ENCODE results near the gene MOCS1.

The MOCS1 gene

DNA sequence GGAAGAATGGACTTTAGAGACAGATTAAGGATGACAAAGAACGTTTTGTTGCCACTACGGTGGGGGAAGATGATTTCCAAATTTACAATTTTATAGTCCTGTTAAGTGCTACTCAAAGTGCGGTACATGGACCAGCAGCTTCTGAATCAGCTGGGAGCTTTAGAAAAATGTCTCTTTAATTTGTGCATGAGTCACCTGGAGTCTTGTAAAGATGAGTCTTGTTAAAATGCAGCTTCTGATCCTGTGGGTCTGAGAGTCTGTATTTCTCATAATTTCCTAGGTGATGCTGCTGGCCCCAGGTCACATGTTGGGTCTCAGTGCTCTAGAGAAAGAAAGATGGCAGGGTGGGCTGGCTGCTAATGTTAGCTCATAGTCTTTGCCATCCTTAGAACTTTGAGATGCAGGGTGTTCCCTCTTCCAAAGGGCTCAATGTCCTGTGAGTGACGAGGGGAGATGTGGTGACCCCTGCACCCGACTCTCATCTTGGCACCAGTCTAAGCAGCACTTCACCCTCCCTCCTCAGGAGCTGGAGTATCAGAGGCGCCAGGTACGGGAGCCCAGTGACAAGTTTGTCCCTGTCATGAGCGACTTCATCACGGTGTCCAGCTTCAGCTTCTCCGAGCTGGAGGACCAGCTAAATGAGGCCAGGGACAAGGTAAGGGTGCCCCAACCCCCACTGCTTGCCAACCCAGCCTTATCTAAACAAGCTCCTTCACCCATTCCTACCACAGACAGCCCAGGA is 34.5 kb downstream of the MOCS1 start:
- no peak for DNase-seq

DNA sequence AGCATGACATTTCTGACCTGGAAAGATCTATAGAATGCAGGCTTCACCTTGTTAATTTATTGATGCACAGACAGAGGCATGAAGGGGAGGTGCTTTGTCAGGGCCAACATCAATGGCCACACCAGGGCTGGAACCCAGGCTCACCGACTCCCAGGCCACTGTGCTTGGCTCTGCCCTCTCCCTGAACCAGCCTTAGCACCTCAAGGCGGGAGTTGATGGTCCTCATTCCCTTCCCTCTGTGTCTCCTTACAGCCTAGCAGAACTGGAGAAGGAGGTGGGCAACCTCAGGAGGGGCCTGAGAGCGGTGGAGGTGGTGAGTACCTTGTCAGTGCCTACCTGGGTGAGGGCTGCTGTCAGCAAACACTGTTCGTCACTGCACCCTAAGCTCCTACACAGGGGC is 35.6 kb downstream of the MOCS1 start:
- DNase-seq = no peak

DNA sequence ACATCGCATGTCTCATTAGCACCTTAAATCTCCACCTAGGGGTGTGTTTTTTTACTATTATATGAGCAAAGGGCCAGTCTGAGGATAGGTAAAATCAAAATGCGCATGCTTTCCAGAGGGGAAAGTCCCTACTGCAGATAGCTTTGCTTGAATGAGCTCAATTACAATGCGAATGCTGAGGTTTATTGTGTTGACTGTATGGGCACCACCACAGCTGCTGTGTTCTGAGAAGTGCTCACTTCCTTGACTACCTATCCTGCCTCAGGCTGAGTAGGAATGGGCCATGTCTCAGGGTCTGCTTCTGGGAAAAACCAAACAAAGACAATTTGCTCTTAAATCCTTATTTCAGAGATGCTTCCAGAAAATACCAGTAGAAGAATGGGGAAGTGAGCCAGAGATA is 36.6 kb downstream of the MOCS1 start:
- no peak for DNase-seq

DNA sequence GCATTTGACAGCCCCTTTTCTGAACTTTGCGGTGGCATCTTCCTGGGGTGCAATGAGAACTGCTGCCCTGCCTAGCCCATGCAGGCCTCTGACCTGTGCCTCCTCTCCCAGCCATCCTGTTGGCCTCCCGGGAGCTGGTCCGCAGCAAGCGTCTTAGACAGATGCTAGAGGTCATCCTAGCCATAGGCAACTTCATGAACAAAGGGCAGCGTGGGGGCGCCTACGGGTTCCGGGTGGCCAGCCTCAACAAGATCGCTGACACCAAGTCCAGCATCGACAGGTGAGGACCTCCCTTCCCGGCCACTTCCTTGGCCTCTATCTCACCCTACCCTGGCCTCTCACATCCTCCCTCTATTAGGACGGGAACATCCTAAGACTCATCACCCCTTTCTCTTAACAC is 37.6 kb downstream of the MOCS1 start:
- DNase-seq = no peak

DNA sequence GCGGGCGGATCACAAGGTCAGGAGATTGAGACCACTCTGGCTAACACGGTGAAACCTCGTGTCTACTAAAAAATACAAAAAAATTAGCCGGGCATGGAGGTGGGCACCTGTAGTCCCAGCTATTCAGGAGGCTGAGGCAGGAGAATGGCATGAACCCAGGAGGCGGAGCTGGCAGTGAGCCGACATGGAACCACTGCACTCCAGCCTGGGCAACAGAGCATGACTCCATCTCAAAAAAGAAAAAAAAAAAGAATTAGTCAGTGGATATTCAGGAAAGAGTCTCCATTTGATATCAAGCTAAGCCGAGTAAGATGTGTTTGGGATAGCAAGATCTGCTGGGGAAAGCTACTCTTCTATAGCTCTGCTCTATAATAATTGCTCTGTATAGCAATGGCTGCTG is 41.0 kb downstream of the MOCS1 start:
- no peak for DNase-seq

DNA sequence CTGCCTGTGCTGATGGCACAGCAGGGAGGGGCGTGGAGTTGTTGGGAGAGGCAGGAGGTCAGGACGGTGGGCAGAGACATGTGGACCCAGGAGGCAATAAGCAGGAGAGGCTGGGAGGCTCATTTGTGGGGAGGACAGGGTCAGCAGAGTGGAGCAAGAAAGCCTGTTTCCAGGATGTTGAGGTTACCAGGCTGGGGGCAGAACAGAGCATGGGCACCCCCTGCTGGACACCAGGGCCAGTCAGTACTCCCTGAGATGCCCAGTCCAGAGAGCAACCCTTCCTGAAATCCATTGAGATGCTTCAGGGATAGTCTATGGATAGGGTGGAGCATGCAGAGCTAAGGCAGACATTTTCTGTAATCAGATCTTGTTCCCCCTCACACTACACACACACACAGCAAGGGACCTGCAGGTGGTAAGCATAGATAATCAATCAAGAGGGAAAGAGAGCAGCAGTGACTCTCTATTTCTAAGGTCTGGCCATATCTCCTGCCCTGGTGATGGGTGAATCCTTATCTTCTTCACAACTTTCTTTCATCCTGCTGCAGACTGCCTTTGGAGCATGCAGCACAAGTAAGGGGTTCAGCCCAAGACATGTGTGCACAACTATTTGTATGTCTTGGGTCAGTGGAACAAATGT is 41.7 kb downstream of the MOCS1 start:
- DNase-seq = peak; percentile 5

DNA sequence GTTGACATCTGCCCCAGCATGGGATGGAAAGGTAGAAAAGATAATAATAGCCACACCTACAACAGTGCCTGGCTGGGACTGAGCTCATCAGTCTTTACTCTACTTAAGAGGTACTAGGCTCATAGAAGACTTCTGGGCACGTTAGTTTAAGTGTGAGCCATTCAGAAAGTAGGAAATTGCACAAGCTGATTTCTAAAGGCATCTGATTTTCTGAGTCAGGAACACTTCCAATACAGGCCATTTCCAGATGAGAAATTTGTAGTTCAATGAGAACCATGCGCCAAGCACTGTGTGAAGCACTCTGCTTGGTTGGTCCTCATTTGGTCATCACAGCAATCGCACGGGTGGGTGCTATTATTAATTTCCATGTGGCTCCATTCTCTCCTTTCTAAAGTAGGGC is 42.3 kb downstream of the MOCS1 start:
- no peak for DNase-seq

DNA sequence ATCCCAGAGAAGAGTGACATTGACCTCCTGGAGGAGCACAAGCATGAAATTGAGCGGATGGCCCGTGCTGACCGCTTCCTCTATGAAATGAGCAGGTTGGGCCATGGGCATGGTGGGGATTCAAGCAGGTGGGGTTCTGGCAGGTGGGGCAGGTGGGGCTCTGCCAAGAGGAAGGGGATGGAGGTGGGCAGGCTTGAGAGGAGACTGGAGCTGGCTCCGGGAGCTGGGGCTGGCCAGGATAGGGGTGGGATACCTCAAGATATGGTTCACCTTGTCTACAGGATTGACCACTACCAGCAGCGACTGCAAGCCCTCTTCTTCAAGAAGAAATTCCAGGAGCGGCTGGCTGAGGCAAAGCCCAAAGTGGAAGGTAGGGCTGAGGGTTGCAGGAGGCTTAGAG is 42.9 kb downstream of the MOCS1 start:
- DNase-seq = no peak

DNA sequence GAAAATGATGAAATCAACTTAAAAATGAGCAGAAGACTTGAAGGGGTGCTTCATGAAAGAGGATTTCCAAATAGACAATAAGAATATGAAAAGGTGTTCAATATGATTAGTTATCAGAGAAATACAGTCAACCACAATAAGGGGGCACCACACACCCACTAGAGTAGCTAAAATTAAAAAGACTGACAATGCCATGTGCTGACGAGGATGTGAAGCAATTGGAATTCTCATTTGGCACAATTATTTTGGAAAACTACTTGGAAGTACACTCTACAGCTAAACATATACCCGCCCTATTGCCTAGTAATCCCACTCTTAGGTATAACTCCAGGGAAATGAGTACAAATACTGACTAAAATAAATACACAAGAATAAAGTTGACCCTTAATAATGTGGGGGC is 45.0 kb downstream of the MOCS1 start:
- DNase-seq = no peak

DNA sequence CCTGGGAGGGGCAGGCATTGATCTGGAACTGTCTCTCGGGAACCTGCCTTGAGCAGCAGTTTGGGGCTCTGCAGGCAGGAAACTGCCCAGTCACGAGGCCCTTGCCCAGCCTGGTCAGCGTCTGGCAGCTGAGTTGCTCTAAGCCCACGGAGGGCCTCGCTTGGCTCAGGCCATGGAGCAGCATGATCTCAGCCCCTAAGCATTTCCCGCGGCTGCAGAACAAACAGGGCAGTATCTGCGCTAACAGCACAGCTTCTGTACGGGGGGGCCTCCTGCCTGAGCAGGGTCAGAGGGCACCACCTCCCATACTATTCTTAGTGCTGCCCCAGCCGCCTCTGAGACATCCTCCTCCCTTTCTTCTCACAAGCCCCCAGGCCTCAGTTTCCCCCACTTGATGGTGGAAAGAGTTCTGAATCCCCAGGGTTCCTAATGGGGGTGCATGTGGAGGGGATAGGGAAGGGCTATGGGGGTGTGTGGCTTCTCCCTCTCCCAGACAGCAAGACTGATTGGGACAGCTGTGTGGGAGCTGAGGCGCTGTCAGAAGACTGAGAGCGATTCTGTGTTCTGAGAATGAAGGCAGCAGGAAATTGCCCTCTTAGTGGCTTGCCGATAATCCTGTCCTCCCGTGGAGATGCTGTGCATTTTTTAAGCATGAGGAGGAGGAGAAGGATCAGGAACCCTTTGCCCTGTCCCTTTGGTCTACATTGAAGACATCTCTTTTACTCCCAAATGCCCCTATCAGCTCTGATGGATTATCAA is 46.4 kb downstream of the MOCS1 start:
- no peak for DNase-seq

DNA sequence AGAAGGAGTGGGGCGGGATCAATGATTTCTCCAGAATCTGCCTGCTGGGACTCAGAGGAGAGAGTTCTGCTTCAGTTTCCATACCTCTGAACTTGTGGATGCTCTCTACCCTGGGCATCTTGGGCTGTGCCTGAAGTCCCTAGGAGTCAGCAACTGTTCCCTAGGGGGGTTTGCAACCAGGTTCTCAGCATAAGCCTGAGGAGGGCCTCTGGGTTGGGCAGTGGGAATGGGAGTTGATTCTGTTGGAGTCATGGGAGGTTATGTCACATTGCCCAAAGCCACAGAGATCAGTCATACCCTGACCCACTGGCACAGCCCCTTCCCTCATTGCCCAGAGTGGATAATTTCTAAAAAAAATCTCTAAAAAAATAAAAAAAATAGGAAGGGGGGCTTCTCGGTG is 47.4 kb downstream of the MOCS1 start:
- no peak for DNase-seq

DNA sequence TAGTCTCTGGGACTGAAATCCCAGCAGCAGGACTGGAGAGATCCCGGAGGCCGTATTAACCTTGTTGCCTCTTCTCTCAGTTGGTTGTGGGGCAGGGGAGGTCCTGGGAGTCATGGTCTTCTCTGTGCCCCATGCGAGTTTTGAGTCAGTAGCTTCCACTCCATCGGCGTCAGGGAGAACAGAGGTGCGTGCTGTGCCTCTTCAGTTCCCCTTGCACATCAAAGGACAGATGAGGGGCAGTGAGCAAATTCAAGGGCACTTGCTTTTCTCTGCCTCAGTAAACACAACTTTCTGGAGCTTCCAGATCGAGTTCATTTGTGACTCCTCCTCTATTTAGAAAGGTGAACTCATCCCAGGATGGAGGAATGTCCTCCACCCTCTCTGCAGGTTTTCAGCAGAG is 48.6 kb downstream of the MOCS1 start:
- no peak for DNase-seq

DNA sequence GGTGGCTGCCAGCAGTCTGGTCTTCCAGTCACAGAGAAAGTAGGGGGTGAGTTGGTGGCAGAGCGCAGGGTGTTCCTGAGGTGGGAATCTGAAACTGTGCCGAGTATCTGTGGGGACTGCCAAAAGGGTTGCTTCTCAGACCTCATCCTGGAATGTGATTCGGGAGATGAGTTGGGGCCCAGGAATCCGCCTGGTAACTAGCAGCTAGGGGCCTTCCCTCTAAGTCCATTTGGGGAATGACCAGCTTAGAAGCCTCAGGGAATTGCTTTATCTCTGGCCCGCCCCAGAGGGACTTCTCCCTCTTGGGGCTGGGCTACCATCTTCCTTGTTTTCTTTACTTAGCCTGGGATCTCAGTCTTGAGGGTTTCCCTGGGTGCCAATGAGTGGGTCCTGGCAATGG is 49.6 kb downstream of the MOCS1 start:
- no peak for DNase-seq

DNA sequence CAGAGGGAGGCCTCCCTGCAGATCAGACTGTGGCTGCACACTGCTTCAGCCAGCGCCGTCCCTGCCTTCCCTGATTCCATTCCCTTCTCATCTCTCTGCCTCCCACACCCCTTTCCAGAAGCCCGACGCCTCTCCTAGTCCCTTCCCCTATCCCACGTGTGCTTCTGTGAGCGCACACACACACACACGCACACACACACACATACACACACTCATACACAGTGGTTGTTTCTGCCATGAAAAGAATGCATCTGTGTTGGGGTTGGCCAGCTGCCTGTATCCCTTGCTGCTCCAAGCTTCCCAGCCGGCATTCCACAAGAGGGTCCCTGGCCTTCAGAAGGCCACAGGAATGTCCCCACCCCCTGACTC is 51.7 kb downstream of the MOCS1 start:
- no peak for DNase-seq

DNA sequence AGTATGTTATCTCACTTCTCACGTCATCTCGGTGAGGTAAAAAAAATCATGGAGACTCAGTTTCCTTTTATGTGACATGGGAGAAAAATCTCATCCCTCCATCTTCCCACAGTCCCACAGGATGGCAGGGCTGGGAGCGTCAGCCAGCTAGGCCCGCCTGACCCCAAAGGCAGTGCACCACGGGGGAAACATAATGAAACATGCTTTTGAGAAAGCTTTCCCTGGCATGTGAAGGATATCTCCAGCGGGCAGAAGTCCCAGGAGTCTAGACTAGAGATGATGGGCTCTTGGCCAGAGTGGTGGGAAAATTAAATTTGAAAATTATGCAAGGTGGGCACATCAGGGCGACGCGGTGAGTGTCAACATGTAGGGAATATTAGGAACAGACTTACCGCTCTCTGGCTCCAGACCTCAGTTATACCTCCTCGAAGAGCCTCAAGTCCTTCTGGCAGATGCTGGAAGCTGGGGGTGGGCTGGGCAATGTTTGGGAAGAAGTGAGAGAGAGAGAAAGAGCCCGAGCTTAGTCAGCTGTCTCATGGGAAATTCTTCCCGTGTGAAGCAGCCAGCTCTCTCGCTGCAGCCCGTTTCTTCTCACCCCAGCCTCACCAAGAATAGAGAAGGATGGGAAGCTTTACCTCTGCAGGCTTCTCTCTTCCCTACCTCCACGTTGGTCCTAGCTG is 52.3 kb downstream of the MOCS1 start:
- no peak for DNase-seq

DNA sequence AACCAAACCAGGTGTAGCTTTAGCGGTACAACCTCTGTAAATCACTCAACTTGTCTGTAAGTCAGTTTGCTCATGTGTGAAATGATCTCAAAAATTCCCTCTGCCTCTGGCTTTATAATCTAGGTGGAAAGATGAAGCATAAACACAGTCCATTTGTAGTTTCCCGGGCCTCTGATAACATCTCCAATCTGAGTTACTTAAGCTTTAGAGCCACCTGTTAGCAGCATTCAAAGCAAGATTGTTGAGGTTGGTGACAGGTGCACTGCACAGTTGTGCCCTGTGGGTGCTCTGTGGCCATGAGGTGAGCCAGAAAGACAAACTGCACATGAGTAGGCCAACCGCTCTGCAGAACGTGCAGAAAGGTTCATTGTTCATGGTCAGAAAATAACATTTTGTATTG is 53.7 kb downstream of the MOCS1 start:
- DNase-seq = peak; percentile 37

DNA sequence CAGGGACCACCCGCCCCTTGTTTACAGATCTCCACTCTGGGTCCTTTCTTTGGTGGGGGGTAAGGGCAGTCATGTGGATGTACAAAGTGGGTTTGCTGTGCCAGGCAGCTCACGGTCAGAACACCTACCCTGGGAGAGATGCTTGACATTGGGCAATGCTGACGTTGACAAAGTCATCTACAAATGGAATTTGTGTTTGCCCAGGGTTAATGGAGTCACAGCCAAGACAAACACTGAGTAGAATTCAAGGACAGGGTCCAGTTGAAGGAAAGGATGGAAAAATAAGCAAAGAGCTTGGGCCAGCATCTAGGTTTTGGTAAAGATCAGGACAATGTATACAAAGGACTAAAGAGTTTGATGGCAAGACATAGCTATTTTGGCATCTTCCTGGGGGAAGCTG is 54.7 kb downstream of the MOCS1 start:
- DNase-seq = no peak

DNA sequence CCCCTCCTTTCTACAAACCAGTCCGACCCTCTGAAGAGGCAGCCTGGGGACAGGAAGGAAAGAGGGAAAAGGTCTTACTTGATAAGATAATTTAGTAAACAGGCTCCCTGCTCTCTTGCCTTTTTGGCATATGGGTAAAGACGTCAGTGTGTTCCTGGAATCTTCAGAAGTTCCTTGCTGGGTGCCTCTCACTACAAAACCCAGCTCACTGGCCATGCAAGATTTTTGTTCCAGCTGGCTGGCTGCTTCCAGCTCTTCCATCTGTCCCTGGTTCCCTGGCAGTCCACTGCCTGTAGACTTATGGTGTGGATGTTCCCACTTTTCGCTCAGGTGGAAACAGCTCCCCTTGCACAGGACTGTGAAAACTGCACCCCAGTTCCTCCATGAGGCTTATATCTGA is 57.4 kb downstream of the MOCS1 start:
- DNase-seq = no peak

DNA sequence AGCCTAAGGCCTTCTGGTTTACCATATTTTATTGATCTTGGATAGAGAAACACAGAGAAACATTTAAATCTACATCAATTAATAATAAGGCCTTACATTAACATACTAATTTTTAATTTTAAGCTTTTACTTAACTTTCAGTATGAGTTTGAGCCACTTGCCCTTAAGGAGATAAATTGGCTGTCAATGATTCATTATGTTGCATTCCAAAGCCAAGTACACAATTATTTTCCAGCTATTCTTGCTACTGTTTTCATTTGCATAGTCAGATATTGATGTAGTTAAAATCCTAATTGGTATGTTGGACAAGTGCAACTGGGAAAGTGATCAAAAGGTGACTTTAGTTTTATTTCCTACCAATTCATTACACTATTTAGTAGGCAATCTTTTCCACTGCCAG is 58.2 kb downstream of the MOCS1 start:
- DNase-seq = no peak

DNA sequence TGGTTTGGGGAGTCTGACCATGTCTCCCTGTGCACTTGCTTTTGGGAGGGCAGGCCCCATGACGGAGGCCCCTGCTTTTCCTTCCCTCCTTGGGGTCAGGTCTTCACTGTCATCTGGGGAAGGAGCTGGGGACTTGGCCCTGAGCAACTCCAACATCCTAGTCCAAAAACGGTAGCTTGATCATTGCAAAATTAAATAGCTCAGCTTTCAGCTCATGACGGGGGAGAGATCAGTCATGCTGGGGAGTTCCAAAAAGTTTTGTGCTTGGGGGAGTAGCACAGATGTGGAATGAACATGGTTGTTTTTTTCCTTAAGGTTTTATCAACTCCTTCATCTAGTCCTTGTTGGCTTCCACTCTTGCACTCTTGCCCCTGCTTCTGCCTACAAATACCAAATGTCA is 60.8 kb downstream of the MOCS1 start:
- no peak for DNase-seq

DNA sequence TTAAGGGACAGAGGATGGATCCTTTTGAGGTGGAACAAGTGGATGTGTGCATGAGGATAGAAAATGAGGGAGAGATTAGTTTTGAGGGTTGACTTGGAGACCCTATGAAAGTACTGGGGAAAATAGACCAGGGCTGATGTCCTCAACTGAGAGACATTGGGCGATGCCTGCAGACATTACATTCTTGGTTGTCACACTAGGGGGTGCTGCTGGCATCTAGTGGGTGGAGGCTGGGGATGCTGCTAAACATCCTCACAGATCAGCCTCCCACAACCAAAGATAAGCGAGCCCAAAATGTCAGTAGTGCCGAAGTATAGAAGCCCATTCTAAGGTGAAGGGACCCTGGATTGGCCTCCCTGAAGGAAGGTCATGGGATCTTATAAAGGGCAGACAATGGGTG is 63.3 kb downstream of the MOCS1 start:
- no peak for DNase-seq

DNA sequence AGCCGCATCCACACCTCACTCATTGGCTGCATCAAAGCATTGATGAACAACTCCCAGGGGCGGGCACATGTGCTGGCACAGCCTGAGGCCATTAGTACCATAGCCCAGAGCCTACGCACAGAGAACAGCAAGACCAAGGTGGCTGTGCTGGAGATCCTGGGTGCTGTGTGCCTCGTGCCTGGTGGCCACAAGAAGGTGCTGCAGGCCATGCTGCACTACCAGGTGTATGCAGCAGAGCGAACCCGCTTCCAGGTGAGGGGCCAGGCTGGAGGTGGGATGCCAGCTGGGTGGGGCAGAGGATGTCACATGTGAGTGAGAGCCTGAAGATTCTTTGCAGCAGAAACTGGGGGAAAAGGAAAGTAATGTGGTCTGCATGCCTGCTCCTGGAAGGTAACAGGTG is 66.7 kb downstream of the MOCS1 start:
- DNase-seq = no peak

DNA sequence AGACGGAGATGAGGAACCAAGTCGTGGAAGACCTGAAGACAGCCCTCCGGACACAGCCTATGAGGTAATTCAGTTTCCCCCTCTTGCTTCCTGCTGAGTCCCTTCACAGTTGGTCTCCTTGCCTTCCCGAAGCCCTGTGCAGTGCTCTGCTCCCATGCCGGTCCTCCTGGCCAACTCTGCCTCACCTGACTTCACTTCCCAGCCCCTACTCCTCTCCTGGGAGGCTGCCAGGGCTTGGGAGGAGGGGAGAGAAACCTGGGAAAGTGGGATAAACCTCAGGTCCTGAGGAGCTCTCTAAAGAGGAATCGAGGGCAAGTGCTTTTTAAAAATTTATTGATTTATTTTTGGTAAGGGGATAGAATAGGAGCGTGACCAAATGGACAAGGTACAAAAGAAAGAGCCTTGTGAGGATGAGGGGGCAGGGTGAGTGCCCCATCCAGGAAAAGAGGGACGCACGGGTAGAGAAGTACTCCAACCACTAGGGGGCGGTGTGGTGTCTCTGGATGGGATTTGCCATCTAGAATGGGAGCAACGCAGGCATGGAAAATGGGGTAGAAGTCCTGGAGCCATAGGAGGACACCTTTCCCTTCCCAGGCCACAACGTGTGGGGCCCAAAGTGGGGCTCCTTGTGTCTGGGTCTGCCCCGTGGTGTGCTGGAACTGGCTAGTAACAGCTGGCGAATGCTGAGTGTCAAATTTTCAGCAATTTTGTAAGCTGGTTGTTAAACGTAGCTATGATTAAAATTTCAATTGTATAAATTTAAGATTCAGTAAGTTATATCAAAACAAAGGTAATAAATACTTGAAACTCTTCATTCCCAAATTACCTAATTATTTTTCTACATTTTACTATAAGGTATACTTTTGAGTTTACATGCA is 69.0 kb downstream of the MOCS1 start:
- no peak for DNase-seq
